ENCODE results near the gene SH3BP4.

SH3BP4 gene

DNA sequence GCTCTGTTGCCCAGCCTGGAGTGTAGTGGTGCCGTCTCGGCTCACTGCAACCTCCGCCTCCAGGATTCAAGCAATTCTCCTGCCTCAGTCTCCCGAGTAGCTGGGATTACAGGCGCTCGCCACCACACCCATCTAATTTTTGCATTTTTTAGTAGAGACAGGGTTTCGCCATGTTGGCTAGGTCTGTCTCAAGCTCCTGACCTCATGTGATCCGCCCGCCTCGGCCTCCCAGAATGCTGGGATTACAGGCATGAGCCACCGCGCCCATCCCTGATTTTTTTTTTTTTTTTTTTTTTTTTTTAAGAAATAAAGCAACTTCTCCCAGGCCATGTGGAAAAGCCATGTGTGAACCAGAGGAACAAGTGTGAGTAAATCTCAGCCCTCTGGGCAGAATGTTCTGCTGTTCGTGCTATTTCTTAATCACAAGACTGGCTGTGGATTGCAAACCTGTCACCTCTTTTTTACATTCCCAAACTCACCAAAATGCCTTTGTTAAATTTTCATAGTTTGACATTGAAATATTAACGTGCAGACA, 6.4 kb upstream of the SH3BP4 start:
- no peak for DNase-seq (ENCODE audit: low spot score)

DNA sequence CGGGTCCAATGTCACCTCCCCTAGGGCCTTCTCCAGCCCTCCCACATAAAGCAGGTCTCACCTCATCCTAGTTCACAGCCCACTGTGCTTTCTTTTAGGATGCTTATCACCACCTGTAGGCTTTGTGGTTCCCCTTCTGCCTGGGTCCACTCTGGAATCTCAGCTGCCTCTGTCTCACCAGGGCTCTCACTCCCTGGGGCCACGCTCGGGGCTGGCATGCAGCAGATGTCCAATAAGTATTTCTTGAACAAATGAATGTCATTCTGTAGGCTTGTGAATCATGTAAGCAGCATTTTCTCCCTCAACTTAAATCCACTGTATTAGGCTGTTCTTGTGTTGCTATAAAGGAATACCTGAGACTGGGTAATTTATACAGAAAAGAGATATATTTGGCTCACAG, 4.3 kb upstream of the SH3BP4 start:
- no peak for DNase-seq (ENCODE audit: low spot score)

DNA sequence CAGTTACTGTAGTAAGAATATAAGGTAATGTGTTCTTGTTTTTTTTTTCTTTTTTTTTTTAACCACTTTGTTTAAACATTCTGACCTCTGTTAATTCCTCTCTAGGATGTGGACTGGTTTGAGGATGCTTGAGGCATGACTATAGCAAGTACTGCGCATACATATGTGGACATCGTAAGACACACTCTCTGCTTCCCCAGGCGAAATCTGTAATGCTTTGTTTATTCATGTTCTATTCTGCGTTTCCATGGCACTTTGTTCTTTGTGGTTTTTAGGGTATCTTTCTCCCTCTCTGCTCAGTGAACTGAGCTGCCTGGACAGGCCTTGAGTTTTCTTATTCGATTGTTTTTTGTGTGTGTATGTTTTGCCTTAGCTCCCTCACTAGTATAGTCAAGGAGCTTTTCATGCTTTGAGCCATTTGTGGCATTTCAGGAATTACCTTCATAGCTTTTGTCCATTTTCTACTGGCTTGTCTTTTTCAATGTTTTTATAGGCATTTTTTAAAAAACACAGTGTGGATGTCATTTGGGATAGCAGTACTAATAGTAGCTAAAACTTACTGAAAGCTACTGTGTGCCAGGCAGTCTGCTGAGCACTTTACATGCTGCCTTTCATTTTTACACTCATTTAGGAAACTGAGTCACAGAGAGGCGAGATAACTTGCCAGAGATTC, 1.9 kb upstream of the SH3BP4 start:
- DNase-seq (ENCODE audit: low spot score), result peak; percentile 85

DNA sequence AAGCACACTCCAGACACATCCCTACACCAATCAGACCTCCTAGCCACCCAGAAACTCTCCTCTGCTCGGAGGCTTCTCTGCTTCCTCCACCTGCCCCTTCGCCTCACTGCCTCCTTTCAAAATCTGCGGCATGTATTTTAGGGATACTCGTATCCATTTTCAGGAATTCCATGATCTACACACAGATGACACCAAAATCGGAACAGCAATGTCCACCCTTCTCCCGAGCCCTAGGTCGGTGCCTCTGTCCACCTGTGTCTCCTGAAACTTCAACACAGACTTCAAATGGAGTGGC, 1.4 kb upstream of the SH3BP4 start:
- DNase-seq (ENCODE audit: low spot score), result no peak

DNA sequence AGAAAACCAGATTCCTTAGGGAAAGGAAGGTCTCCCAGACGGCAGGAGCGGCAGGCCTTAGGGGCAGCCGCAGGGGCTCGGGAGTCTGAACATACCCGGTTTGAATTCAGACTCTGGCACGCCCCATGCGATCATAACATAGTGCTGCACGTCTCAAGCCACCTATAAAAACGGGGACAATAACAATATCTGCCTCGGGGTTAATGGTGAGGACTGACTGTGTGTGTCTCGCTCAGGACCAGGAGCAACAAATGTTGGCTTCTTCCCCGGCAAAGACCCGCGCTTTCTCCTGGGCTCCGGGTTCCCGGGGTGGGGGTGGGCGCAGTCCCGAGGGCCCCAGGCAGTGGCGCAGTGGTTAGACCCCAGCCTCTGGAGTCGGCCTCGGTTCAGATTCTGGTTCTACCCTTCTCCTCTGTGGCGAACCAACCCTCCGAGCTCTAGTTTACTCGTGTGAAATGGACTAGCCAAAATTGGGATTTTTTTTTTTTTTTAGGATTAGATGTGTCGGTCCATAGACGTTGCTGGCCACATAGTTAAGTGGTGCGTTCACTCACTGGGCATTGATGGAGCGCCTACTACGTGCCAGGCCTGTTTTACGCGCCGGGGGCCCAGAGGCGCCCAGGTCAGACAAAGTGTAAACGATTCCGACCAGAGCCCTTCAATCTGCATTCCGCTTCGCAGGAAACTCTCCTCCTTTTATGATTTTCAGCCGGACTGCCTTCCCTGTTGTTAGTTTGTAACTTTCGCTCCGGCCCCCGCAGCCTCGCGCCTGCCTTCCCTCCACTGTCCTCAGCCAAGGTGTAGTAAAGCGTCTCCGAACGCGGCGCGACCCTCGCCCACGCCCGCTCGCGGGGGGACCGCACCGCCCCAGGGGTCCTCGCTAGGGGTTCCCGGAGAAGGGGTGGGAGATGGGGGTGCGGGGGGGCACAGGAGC, 820 bp upstream of the SH3BP4 start:
- DNase-seq (ENCODE audit: low spot score), result peak; percentile 48

DNA sequence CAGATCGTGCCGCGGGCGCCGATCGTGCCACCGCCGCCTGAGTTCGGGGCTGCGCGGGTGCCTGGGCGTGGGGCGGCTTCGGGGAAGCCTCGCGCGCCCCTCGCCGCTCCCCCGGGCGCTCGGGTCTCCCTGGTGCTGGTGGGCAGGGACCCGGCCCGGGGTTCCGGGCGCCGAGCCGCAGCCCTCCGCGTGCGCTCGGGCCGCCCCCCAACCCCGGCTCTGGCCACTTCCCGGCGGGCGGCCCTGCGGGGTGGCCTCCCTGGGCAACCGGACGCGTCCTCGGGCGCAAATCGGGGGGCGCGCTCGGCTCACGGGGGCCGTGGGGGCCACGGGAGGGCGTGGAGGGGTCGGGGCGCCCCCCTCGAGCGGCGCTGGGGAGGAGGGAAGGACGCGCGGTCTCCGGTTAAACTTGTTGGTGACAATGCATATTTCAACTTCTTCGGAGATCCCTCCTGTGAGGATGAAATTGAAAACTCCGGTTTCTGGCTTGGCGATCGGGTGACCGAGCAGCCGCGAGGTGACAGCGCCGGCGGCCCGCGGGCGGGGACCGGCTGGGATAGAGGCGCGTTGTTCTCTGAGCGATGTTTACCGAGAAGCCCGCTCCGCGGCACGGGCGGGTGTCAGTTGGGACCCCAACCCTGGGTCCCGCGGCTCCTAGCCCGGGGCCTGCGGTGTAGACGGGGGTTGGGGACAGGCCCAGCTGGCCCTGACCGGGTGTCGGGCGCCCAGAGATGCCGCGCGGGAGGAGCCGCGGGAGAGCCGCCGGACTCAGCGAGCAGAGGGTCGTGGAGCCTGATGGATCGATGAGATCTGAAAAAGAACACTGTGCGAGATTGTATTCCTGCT, 676 bp downstream of the SH3BP4 start:
- DNase-seq (ENCODE audit: low spot score), result peak; percentile 36

DNA sequence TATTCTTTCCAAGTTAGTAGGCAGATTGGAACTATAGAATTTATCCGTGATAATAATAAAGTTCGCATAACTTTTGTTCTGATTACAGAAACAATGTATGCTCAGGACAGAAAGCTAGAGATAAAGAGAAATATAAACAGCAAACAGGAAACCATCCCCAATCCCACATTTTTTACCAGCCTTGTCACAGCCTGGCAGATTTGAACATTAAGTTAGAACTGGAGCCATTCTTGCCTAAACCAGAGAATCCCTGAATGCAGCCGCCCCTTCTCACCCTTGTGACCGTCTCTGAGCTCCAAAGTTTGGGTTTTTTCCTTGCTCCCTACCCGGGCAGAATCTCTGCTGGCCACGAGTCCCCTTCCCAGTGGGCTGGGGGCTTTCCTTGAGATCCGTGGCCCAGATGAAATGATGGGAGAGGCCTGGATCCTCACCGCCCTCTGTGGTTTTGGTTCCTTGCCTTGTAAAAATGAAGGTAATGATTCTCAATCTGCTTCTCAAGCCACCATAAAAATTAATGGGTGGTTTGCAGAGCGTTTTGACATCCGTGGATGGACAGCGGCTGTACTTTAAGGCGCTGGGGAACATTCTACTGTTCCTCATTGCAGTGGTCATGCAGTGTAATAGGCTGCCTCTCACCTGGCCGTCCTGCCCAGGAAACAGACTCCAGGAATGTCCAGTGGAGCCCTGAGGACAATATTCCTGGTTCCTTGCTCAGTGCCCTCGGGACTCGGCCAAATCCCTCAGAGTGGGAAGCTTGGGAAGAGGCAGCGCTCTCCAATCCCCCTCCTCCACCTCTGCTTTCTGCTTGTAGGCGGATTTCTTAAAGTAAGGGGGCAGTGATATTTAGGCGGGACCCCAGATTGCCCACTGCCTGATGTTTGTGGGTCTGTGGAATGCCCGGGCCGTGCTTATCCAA, 1.6 kb downstream of the SH3BP4 start:
- DNase-seq (ENCODE audit: low spot score), result peak; percentile 61

DNA sequence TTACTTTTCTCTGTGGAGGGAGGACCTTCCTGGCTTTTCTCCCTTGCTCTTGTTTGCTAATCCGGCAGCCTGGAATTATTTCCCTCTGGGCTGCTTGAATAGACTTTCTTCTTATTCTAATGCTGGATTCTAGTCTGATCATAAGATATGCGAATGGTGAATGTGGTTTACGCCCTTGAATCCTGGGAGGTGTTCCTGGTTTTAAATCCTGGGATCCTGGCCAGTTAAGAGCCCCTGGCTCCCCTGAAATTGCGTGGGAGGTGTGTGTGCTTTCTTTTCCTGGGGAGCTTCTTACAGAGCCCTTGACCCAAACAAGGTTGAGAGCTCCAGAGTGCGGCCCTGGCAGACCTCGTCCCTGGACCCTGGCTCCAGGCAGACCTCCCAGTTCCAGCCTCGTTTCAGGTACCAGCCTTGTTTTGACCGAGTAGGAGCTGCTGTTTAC, 2.8 kb downstream of the SH3BP4 start:
- DNase-seq (ENCODE audit: low spot score), result peak; percentile 32

DNA sequence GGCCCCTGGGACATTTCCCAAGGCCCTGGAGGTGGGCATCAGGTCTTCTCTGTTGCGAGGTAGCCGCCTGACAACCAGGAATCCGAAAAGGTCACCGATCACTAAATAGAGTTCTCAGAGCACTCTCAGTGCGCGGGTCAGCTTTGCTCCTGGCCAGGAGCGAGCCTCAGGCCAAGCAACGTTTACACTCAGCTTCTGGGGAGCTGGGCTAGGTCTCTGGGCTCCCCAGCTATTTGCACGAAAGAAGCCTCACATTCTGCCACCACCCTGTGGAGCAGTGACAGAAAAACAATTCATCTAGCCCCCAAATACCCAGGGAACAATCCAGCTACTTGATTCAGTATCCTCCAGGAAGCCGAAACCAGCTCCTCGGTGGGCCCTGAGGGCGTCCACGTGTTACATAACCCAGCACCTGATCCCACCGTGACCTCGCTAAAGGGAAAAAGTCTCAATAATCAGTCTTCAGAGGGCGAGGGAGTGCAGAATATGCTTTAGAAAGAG, 3.3 kb downstream of the SH3BP4 start:
- DNase-seq (ENCODE audit: low spot score), result no peak

DNA sequence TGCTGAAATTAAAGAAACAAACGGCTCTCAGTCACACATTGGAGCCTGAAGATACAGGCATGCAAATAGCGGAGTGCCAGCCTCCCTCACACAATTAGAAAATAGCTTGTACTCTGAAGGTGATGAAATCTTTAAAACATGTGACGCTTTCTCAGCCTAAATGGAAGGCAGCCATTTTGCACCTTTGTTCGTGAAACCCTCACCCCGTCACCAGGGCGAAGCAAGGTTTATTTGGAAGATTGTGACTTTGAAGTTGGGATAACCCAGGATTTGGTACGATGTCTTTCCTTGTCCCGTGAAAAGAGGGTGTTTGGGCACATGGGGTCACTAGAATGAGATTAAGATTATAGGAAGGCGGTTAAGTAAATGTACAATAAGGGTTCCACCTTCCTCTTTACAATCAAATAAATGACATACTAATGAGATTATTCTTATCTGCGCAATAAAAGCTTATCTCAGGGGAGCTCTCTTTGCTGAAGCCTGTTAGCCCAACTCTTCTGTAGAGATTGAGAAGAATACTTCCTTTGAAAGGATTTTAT, 4.2 kb downstream of the SH3BP4 start:
- DNase-seq (ENCODE audit: low spot score), result no peak

DNA sequence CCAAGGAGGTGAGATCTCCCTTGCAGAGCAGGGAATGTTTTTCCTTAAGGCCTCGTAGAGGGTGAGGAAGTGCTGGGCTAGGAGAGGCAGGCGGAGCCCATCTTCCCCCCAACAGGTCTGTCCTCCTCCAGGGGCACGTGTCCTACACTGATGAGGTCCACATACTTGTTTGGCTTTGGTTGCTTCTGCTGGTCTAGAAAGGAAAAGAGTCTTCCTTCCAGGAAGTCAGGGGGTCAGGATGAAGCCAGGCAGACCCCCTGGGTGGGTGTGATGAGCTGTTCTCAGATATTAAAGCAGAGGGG, 6.0 kb downstream of the SH3BP4 start:
- no peak for DNase-seq (ENCODE audit: low spot score)

DNA sequence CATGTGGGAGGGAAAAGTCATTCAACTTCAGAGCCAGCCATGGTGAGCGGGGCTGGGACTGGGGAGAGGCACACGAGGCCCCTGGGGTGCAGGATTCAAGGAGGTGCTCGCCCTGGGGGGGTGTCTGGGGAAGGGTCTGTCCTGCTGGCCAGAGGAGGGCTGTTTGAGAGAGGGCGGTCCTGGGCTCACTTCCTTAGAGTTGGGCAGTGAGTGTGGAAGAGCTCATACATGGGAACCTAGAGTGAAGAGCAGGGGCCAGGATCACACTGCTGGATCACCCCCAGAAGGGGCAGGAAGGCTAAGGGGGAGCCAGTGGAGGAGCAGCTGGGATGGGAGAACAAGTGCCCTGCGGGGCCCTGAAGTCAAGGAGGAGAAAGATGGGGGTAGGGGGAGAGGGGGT, 6.5 kb downstream of the SH3BP4 start:
- no peak for DNase-seq (ENCODE audit: low spot score)

DNA sequence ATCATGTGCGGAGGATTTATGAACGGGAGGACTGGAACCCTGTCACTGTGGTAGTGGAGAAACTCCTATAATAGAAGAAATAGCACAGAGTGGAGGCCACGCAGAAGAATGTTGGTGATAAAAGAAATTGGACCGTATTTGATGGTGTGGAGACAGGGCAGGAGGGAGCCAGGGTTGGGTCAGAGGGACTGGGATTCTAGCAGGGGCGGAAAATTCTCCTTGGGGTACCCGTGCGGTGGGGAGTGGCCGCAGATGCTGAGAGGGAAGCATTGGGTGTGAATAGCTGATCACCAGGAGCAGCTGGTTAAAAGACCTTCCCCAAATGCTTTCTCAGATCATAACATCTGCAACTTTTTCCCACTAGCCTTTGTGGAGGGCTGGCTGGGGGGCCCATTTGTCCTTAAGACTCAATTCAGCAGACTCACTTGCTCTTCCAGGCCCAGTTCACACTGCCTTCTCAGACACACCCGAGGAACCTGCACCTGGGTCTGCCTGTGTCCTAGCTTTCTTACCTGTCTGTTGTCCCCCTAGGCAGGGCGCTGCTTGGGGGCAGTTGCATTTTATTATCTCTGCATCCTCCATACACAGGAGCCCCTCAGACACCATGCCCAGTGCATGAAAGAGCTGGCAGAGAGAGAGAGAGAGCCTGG, 7.1 kb downstream of the SH3BP4 start:
- no peak for DNase-seq (ENCODE audit: low spot score)

DNA sequence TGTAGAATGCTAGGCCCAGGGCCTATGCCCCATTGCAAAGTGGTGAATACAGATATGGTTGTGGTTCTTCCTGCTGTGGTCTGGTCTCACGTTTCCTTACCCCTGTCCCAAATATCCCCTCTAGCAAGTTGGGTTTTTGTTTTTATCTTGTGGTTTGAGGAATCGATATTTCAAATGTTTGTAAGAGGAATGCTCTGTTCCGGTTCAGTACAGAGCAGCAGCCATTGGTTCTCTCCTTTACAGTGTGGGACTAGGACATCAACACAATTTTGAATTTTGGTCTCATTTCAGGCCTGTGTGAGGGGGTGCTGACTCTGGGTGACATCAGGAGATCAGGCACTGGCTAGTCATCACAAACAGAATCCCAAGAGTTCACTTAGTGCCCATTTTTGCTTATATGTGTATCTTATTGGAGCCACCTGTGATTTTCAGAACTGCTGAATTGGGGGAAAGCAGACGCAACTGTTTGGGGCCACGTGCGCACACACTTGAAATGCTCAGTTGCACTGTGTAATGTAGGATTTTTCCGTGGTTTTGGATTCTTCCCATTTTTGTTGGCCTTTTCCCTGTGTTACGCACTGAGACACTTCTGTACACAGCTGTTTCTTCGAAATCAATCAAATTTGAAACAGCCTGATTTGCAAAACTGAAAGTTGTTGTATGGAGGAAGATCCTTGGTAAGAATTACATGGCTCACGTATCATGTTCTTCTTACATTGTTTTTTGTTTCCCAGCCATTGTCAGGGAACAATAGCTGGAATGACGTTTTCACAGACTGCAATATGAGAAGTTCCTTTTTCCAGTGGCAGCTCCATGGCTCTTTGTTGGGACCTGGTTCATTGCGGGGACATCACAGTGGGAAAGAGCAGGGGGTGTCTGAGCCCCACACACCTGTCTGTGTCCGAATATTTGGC, 8.6 kb downstream of the SH3BP4 start:
- DNase-seq (ENCODE audit: low spot score), result no peak

DNA sequence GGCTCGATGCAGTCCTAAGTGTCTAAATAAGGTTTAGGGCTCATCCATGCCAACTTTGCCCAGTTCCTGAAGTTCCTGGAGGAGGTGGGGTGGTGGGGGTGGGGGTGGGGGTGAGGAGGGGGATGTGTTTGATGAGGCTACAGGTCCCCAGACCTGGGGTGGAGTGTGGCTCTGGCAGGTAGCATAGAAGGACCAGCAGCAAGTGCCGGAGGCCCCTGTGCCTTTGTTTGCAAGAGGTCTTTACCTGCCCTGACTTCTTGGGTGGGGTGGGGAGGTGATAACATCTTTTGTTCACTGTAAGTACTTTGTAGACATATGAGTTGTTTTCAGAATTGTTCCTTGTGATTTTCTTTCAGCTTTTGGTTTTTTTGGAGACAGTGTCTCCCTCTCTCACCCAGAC, 10.0 kb downstream of the SH3BP4 start:
- no peak for DNase-seq (ENCODE audit: low spot score)

DNA sequence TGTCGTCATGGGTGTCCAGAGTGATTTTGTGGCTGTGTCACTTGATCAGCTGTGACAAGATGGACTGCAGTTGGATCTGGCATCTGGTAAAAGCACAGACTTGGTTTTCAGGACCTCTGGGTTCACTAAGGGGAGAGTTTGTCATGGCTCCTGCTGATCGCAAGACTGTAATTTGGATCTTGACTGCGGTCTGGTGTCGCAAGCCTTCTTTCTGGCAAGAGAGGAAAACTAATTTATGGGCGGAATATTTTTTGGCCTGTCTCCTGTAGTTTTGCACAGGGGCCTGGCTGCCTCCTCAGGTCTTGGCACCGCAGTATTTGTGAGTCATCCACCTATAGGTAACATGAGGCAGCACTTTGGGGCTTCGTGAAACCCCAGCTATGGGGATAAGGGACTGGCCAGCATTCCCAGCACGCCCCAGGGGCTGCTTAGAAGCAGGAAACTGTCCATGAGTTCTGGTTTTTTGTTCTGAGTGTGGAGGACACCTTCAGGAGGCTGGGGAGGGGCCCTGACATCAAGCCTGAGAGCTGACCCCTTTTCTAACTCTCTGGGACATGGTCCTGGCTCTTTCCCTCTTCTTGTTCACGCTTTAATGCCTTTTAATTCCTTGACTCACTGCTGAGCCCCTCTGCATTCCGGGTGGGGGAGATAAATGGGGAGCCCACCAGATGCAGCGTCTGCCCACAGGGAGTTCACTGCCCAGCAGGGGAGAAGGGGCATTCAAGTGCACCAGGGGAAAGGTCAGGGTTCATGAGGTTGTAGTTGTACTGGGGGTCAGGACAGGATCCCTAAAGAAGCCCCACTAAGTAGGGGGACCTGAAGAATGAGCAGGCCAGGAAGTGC, 12.2 kb downstream of the SH3BP4 start:
- peak; percentile 56 for DNase-seq (ENCODE audit: low spot score)

DNA sequence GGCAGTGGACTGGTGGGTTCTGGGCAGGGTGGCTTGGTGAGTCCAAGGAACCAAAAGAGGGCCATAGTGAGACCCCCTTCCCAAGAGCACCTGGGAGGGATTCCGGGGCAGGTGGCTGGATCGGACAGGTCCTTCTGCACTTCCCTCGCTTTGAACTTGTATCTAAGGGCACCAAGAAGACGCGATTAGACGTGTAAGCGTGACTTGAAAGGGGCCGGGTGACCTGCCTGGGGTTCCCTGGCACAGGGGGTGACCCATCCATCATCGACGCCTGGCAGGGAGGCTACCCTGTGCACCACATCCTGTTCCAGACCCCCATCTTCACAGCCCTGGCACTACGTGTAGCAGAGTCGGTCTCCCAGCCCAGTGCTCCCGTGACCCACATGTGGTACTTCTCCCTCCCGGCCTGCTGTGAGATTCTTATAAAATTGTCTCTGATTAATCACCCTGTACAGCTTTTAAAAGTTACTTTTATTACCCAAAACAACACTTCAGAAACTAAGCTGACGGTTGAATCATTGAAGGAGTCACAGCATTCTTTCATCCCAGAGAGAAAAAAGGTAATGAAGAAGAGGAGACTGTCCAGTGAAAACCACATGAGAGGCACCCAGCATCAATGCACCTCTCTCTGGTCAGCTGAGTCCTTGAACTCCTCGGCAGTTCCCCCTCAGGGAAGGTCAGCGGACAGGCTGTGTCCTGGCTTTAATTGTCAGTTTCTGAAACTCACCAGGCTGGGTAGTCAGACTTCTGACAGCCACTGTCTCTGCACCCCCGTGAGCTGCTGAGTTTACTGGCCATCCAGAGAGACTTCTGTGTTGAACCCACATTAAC, 13.0 kb downstream of the SH3BP4 start:
- DNase-seq (ENCODE audit: low spot score), result peak; percentile 55

DNA sequence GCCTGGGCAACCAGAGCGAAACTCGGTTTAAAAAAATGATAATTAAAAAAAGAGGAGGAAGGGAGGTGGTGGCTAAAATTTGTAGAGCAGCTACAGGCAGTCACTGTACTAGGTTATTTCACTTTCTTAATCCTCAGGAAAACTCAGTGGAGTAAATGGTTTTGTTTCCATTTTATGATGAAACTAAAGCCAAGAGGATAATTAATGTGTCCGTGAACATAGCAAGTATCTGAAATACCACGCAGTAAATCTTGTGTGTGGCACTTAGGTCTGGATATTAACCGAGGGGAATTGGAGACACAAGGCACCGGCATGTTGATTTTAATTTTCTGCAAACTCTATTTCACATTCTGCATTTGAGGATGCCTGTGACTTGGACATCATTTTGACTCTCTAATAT, 14.5 kb downstream of the SH3BP4 start:
- DNase-seq (ENCODE audit: low spot score), result no peak

Data from kidney tubule cell (primary cell).